H1 (cell line): ENCODE results near the gene QSOX2.

Experiments
- ATF2 ChIP-seq: IDR thresholded peaks from 2 replicates; pipeline ENCODE4 v1.6.1; 2012; ENCODE audit warnings: low read length, inconsistent platforms
- BRCA1 ChIP-seq: IDR thresholded peaks from 2 replicates; pipeline ENCODE4 v1.6.1; 2012; ENCODE audit warnings: low read depth, low read length, improper control_type of control experiment
- CTCF ChIP-seq, 3 experiments: IDR thresholded peaks; 1 replicate in 2 of 3; 2 replicates in 1 of 3; pipeline versions ENCODE4 v1.5.1 to v1.6.1; 2011; ENCODE audit warnings: low read length in 3 of 3, mild to moderate bottlenecking in 3 of 3, inconsistent platforms in 2 of 3, low read depth in 1 of 3, moderate library complexity in 1 of 3; ENCODE audit not compliant: insufficient read depth in 1 of 3; ENCODE audit errors: control extremely low read depth in 1 of 3
- GTF2F1 ChIP-seq: IDR thresholded peaks from 2 replicates; pipeline ENCODE4 v1.6.1; 2012; ENCODE audit warnings: low read depth, low read length, improper control_type of control experiment, borderline replicate concordance
- PHF8 ChIP-seq: fragments of 200-600 bp; sonication (generic); conservative IDR thresholded peaks from 2 replicates; pipeline ENCODE4 v1.7.1; 2012; ENCODE audit warnings: low read depth, mild to moderate bottlenecking, inconsistent platforms, low read length, moderate library complexity
- RAD21 ChIP-seq, 2 experiments: IDR thresholded peaks in 1 of 2; conservative IDR thresholded peaks in 1 of 2; 2 replicates each; pipeline ENCODE4 v1.6.1; 2011; ENCODE audit warnings: low read depth in 2 of 2, low read length in 2 of 2, improper control_type of control experiment in 1 of 2, inconsistent platforms in 1 of 2, mild to moderate bottlenecking in 1 of 2, moderate library complexity in 1 of 2
- SIN3A ChIP-seq, 2 experiments: IDR thresholded peaks in 1 of 2; conservative IDR thresholded peaks in 1 of 2; 2 replicates each; pipeline ENCODE4 v1.6.1; 2011 to 2012; ENCODE audit warnings: low read length in 2 of 2, improper control_type of control experiment in 1 of 2, low read depth in 1 of 2, mild to moderate bottlenecking in 1 of 2
- SP1 ChIP-seq: IDR thresholded peaks from 2 replicates; pipeline ENCODE4 v1.6.1; 2011; ENCODE audit warnings: low read depth, low read length
- ZNF274 ChIP-seq: IDR thresholded peaks from 2 replicates; pipeline ENCODE4 v1.7.0; 2012; ENCODE audit warnings: low read length, borderline replicate concordance; ENCODE audit errors: extremely low read depth

GRCh38 chr9:136229096-136230065, 16.2 kb downstream of the QSOX2 start:
- no peak for TF ChIP-seq CTCF (IDR thresholded peaks at IDR 0.05; ENCODE audit: control extremely low read depth in 1 of 3, insufficient read depth in 1 of 3, low read depth in 1 of 3, low read length in 3 of 3)
- TF ChIP-seq BRCA1, result no peak
- TF ChIP-seq ATF2, result no peak
- TF ChIP-seq GTF2F1, result no peak
- no peak for TF ChIP-seq ZNF274
- TF ChIP-seq SIN3A (conservative IDR thresholded peaks at IDR 0.05 in 1 of 2, IDR thresholded peaks at IDR 0.05 in 1 of 2; ENCODE audit: low read depth in 1 of 2, low read length in 2 of 2), result no peak
- no peak for TF ChIP-seq SP1
- no peak for TF ChIP-seq RAD21 (IDR thresholded peaks at IDR 0.05 in 1 of 2, conservative IDR thresholded peaks at IDR 0.05 in 1 of 2; ENCODE audit: low read depth in 2 of 2, low read length in 2 of 2)
- TF ChIP-seq PHF8, result no peak
